ENCODE measurements around the gene CDC42SE2.
"Not testable (repeated sequence)": the region's sequence is repeated elsewhere in the genome, so short reads cannot be mapped to it uniquely, and the experiment has no call there.

Gene CDC42SE2

GRCh38 chr5:131336801-131337200 lies 72.9 kb downstream of the CDC42SE2 start:
- peaks cover 3 to 38% of the 10 kb centered on the region in 2 donors for H3K9me3 ChIP-seq (replicated peaks in 1 of 2; ENCODE audit: control insufficient read depth in 2 of 2, insufficient read depth in 1 of 2, low read depth in 1 of 2, low read length in 2 of 2)
- H3K36me3 ChIP-seq (replicated peaks in 1 of 2; ENCODE audit: control insufficient read depth in 2 of 2, insufficient read depth in 2 of 2, low read length in 2 of 2); H3K9ac ChIP-seq (ENCODE audit: low read depth, low read length, poor library complexity); H4K91ac ChIP-seq (ENCODE audit: low read depth, low read length, poor library complexity); H2BK5ac ChIP-seq (ENCODE audit: low read length); H3K4ac ChIP-seq (ENCODE audit: low read length); H2BK120ac ChIP-seq (ENCODE audit: low read depth, low read length); H3K4me1 ChIP-seq (ENCODE audit: control insufficient read depth in 2 of 2, insufficient read depth in 1 of 2, low read depth in 1 of 2, low read length in 2 of 2); H3K4me3 ChIP-seq (ENCODE audit: low read length in 2 of 2); H3K27me3 ChIP-seq (ENCODE audit: control insufficient read depth in 3 of 3, insufficient read depth in 3 of 3, low read depth in 1 of 3, low read length in 3 of 3); H3K79me1 ChIP-seq (ENCODE audit: low read depth, low read length); H2AFZ ChIP-seq (ENCODE audit: low read length); H3K4me2 ChIP-seq (ENCODE audit: insufficient read depth, low read length, poor library complexity, severe bottlenecking); H2BK15ac ChIP-seq (ENCODE audit: low read length); H3K27ac ChIP-seq (replicated peaks; ENCODE audit: low read length); H3K18ac ChIP-seq (ENCODE audit: low read length); H3K14ac ChIP-seq (ENCODE audit: low read length); H2AK5ac ChIP-seq (ENCODE audit: low read depth, low read length); H2BK12ac ChIP-seq (ENCODE audit: low read length); H4K8ac ChIP-seq (ENCODE audit: low read depth, low read length); H3K23ac ChIP-seq (ENCODE audit: low read depth, low read length, poor library complexity); DNase-seq (ENCODE audit: low spot score): not testable (repeated sequence)
- WGBS, 2 donors (ENCODE audit: extremely low coverage in 2 of 2, insufficient read length in 2 of 2, insufficient replicate concordance in 1 of 2): no CpG with 5 or more reads among the region's 12 CpGs

DNA sequence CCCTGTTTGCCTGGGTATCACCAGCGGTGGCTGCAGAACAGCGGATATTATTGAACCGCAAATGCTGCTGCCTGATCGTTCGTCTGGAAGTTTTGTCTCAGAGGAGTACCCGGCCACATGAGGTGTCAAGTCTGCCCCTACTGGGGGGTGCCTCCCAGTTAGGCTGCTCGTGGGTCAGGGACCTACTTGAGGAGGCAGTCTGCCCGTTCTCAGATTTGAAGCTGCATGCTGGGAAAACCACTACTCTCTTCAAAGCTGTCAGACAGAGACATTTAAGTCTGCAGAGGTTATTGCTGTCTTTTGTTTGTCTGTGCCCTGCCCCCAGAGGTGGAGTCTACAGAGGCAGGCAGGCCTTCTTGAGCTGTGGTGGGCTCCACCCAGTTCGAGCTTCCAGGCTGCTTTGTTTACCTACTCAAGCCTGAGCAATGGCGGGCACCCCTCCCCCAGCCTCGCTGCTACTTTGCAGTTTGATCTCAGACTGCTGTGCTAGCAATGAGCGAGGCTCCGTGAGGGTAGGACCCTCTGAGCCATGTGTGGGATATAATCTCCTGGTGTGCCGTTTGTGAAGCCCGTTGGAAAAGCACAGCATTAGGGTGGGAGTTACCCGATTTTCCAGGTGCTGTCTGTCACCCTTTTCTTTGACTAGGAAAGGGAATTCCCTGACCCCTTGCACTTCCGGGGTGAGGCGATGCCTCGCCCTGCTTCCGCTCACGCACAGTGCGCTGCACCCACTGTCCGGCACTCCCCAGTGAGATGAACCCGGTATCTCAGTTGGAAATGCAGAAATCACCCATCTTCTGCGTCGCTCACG lies 73.6 kb downstream of the CDC42SE2 start:
- H2BK5ac ChIP-seq (ENCODE audit: low read length); H4K91ac ChIP-seq (ENCODE audit: low read depth, low read length, poor library complexity); H3K27ac ChIP-seq (replicated peaks; ENCODE audit: low read length); H2AK5ac ChIP-seq (ENCODE audit: low read depth, low read length); H2BK120ac ChIP-seq (ENCODE audit: low read depth, low read length); DNase-seq (ENCODE audit: low spot score); H2BK12ac ChIP-seq (ENCODE audit: low read length); H2AFZ ChIP-seq (ENCODE audit: low read length); H3K23ac ChIP-seq (ENCODE audit: low read depth, low read length, poor library complexity); H3K4me3 ChIP-seq (ENCODE audit: low read length in 2 of 2); H3K4me1 ChIP-seq (ENCODE audit: control insufficient read depth in 2 of 2, insufficient read depth in 1 of 2, low read depth in 1 of 2, low read length in 2 of 2); H3K18ac ChIP-seq (ENCODE audit: low read length); H3K79me1 ChIP-seq (ENCODE audit: low read depth, low read length); H3K27me3 ChIP-seq (ENCODE audit: control insufficient read depth in 3 of 3, insufficient read depth in 3 of 3, low read depth in 1 of 3, low read length in 3 of 3); H3K4me2 ChIP-seq (ENCODE audit: insufficient read depth, low read length, poor library complexity, severe bottlenecking); H3K9ac ChIP-seq (ENCODE audit: low read depth, low read length, poor library complexity); H4K8ac ChIP-seq (ENCODE audit: low read depth, low read length); H3K14ac ChIP-seq (ENCODE audit: low read length); H2BK15ac ChIP-seq (ENCODE audit: low read length); H3K36me3 ChIP-seq (replicated peaks in 1 of 2; ENCODE audit: control insufficient read depth in 2 of 2, insufficient read depth in 2 of 2, low read length in 2 of 2); H3K4ac ChIP-seq (ENCODE audit: low read length): not testable (repeated sequence)
- H3K9me3 ChIP-seq (replicated peaks in 1 of 2; ENCODE audit: control insufficient read depth in 2 of 2, insufficient read depth in 1 of 2, low read depth in 1 of 2, low read length in 2 of 2): peaks cover 3 to 38% of the 10 kb centered on the region in 2 donors
- WGBS, 2 donors (ENCODE audit: extremely low coverage in 2 of 2, insufficient read length in 2 of 2, insufficient replicate concordance in 1 of 2): no CpG with 5 or more reads among the region's 27 CpGs

DNA sequence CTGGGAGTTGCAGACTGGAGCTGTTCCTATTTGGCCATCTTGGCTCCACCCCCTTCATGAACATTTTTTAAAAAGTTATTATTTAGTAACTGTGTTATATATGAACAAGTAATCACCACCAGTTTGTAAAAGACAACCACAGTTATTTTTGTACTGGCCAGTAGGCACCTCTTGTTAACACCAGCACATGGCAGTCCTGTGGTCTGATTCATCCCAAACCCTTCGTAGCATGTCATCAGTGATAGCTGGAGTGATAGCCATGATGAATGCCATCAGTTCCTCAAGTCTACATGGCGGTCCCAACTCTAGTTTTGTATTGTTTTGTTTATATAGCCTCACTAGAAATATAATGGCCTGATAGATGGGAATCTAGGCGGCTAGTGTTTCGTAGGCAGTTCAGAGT lies 74.2 kb downstream of the CDC42SE2 start:
- no peak overlapping the region for H3K18ac ChIP-seq (ENCODE audit: low read length)
- H3K36me3 ChIP-seq (replicated peaks in 1 of 2; ENCODE audit: control insufficient read depth in 2 of 2, insufficient read depth in 2 of 2, low read length in 2 of 2): peaks cover 0 to 2% of the 10 kb centered on the region in 2 donors
- H3K4me3 ChIP-seq (ENCODE audit: low read length in 2 of 2): no peak overlapping the region
- no peak overlapping the region for H2BK120ac ChIP-seq (ENCODE audit: low read depth, low read length)
- H3K4me2 ChIP-seq (ENCODE audit: insufficient read depth, low read length, poor library complexity, severe bottlenecking): no peak overlapping the region
- H3K4me1 ChIP-seq (ENCODE audit: control insufficient read depth in 2 of 2, insufficient read depth in 1 of 2, low read depth in 1 of 2, low read length in 2 of 2): no peaks in the 10 kb centered on the region
- no peak overlapping the region for H2AK5ac ChIP-seq (ENCODE audit: low read depth, low read length)
- H2BK12ac ChIP-seq (ENCODE audit: low read length): no peak overlapping the region
- H3K79me1 ChIP-seq (ENCODE audit: low read depth, low read length): peaks cover 2% of the 10 kb centered on the region
- H3K9me3 ChIP-seq (replicated peaks in 1 of 2; ENCODE audit: control insufficient read depth in 2 of 2, insufficient read depth in 1 of 2, low read depth in 1 of 2, low read length in 2 of 2): peaks cover 3 to 41% of the 10 kb centered on the region in 2 donors
- no peak overlapping the region for H2AFZ ChIP-seq (ENCODE audit: low read length)
- H3K4ac ChIP-seq (ENCODE audit: low read length): no peak overlapping the region
- no peaks in the 10 kb centered on the region for H3K27me3 ChIP-seq (ENCODE audit: control insufficient read depth in 3 of 3, insufficient read depth in 3 of 3, low read depth in 1 of 3, low read length in 3 of 3)
- no peak overlapping the region for H2BK5ac ChIP-seq (ENCODE audit: low read length)
- no peak overlapping the region for H3K27ac ChIP-seq (replicated peaks; ENCODE audit: low read length)
- H4K8ac ChIP-seq (ENCODE audit: low read depth, low read length): no peak overlapping the region
- WGBS, 2 donors (ENCODE audit: extremely low coverage in 2 of 2, insufficient read length in 2 of 2, insufficient replicate concordance in 1 of 2): no CpG with 5 or more reads among the region's 4 CpGs
- H4K91ac ChIP-seq (ENCODE audit: low read depth, low read length, poor library complexity): no peak overlapping the region
- H3K9ac ChIP-seq (ENCODE audit: low read depth, low read length, poor library complexity): no peak overlapping the region
- no peak overlapping the region for H3K23ac ChIP-seq (ENCODE audit: low read depth, low read length, poor library complexity)
- no peak overlapping the region for H3K14ac ChIP-seq (ENCODE audit: low read length)
- no peak for DNase-seq (ENCODE audit: low spot score)
- no peak overlapping the region for H2BK15ac ChIP-seq (ENCODE audit: low read length)

- no CpG with 5 or more reads among the region's 9 CpGs for WGBS, 2 donors (ENCODE audit: extremely low coverage in 2 of 2, insufficient read length in 2 of 2, insufficient replicate concordance in 1 of 2)
- not testable (repeated sequence) for H3K23ac ChIP-seq (ENCODE audit: low read depth, low read length, poor library complexity); H3K4me2 ChIP-seq (ENCODE audit: insufficient read depth, low read length, poor library complexity, severe bottlenecking); H3K9ac ChIP-seq (ENCODE audit: low read depth, low read length, poor library complexity); H2BK120ac ChIP-seq (ENCODE audit: low read depth, low read length); H4K91ac ChIP-seq (ENCODE audit: low read depth, low read length, poor library complexity); H2AK5ac ChIP-seq (ENCODE audit: low read depth, low read length); H3K27ac ChIP-seq (replicated peaks; ENCODE audit: low read length); H3K79me1 ChIP-seq (ENCODE audit: low read depth, low read length); H3K4me1 ChIP-seq (ENCODE audit: control insufficient read depth in 2 of 2, insufficient read depth in 1 of 2, low read depth in 1 of 2, low read length in 2 of 2); H3K14ac ChIP-seq (ENCODE audit: low read length); H2AFZ ChIP-seq (ENCODE audit: low read length); H3K27me3 ChIP-seq (ENCODE audit: control insufficient read depth in 3 of 3, insufficient read depth in 3 of 3, low read depth in 1 of 3, low read length in 3 of 3); DNase-seq (ENCODE audit: low spot score); H2BK5ac ChIP-seq (ENCODE audit: low read length); H3K18ac ChIP-seq (ENCODE audit: low read length); H3K4me3 ChIP-seq (ENCODE audit: low read length in 2 of 2); H2BK12ac ChIP-seq (ENCODE audit: low read length); H4K8ac ChIP-seq (ENCODE audit: low read depth, low read length); H3K4ac ChIP-seq (ENCODE audit: low read length); H2BK15ac ChIP-seq (ENCODE audit: low read length)
- peaks cover 5 to 37% of the 10 kb centered on the region in 2 donors for H3K9me3 ChIP-seq (replicated peaks in 1 of 2; ENCODE audit: control insufficient read depth in 2 of 2, insufficient read depth in 1 of 2, low read depth in 1 of 2, low read length in 2 of 2)
- H3K36me3 ChIP-seq (replicated peaks in 1 of 2; ENCODE audit: control insufficient read depth in 2 of 2, insufficient read depth in 2 of 2, low read length in 2 of 2): peaks cover 2 to 10% of the 10 kb centered on the region in 2 donors
Observed at GRCh38 chr5:131344288-131344687, 80.4 kb downstream of the CDC42SE2 start.
